Measurements from ENCODE around the gene MORF4L1.
"Not testable (repeated sequence)": the region's sequence is repeated elsewhere in the genome, so short reads cannot be mapped to it uniquely, and the experiment has no call there.

Gene MORF4L1

GRCh38 chr15:78842519-78842918, 30.2 kb upstream of the MORF4L1 start:
- no CpG with 5 or more reads among the region's 3 CpGs for WGBS (ENCODE audit: extremely low coverage, insufficient coverage, insufficient read length)
- Histone ChIP-seq H2AK5ac (ENCODE audit: low read length) (no peak overlapping the region), H3K18ac (ENCODE audit: low read length) (no peak overlapping the region), H3K9me3 (ENCODE audit: insufficient read depth, low read depth, low read length) (no peaks in the 10 kb centered on the region), H2BK120ac (ENCODE audit: insufficient read depth, low read length, poor library complexity) (no peak overlapping the region), H3K4ac (ENCODE audit: low read depth, low read length) (no peak overlapping the region), H3K4me1 (ENCODE audit: control insufficient read depth in 1 of 2, insufficient read depth in 2 of 2, low read length in 2 of 2) (no peaks in the 10 kb centered on the region), H2BK5ac (ENCODE audit: low read depth, low read length, poor library complexity) (no peak overlapping the region), H3K27me3 (ENCODE audit: insufficient read depth, low read length) (no peaks in the 10 kb centered on the region), H3K79me1 (ENCODE audit: low read length) (no peaks in the 10 kb centered on the region), H3K4me3 (ENCODE audit: low read depth, low read length) (no peak overlapping the region), H2BK12ac (ENCODE audit: low read length) (no peak overlapping the region), H2AFZ (ENCODE audit: insufficient read depth, low read length, poor library complexity) (no peak overlapping the region), H3K9ac (ENCODE audit: low read length) (no peak overlapping the region), H3K79me2 (ENCODE audit: control insufficient read depth, insufficient read depth, low read length, poor library complexity) (no peaks in the 10 kb centered on the region), H3K4me2 (ENCODE audit: low read length) (no peak overlapping the region), H3K14ac (ENCODE audit: low read length) (no peak overlapping the region), H3K23ac (ENCODE audit: low read length) (no peak overlapping the region), H3K36me3 (ENCODE audit: control insufficient read depth in 1 of 2, insufficient read depth in 2 of 2, low read length in 2 of 2) (no peaks in the 10 kb centered on the region), H4K8ac (ENCODE audit: low read depth, low read length) (no peak overlapping the region), H3K27ac (ENCODE audit: low read depth, low read length) (no peak overlapping the region), H4K91ac (ENCODE audit: low read depth, low read length) (no peak overlapping the region), H4K12ac (ENCODE audit: low read depth, low read length) (no peak overlapping the region)
- DNase-seq: no peak

GRCh38 chr15:78846906-78847305, 25.8 kb upstream of the MORF4L1 start:
- not testable (repeated sequence) for H3K4me3 ChIP-seq (ENCODE audit: low read depth, low read length); H3K79me1 ChIP-seq (ENCODE audit: low read length); H3K4me1 ChIP-seq (ENCODE audit: control insufficient read depth in 1 of 2, insufficient read depth in 2 of 2, low read length in 2 of 2); H3K4ac ChIP-seq (ENCODE audit: low read depth, low read length); H2BK12ac ChIP-seq (ENCODE audit: low read length); H3K27ac ChIP-seq (ENCODE audit: low read depth, low read length); H3K9me3 ChIP-seq (ENCODE audit: insufficient read depth, low read depth, low read length); H3K23ac ChIP-seq (ENCODE audit: low read length); H4K91ac ChIP-seq (ENCODE audit: low read depth, low read length); H2BK5ac ChIP-seq (ENCODE audit: low read depth, low read length, poor library complexity); H4K8ac ChIP-seq (ENCODE audit: low read depth, low read length); H3K14ac ChIP-seq (ENCODE audit: low read length); H2AFZ ChIP-seq (ENCODE audit: insufficient read depth, low read length, poor library complexity); H3K79me2 ChIP-seq (ENCODE audit: control insufficient read depth, insufficient read depth, low read length, poor library complexity); H3K36me3 ChIP-seq (ENCODE audit: control insufficient read depth in 1 of 2, insufficient read depth in 2 of 2, low read length in 2 of 2); H3K4me2 ChIP-seq (ENCODE audit: low read length); H2BK120ac ChIP-seq (ENCODE audit: insufficient read depth, low read length, poor library complexity); DNase-seq; H2AK5ac ChIP-seq (ENCODE audit: low read length); H3K18ac ChIP-seq (ENCODE audit: low read length); H3K27me3 ChIP-seq (ENCODE audit: insufficient read depth, low read length); H4K12ac ChIP-seq (ENCODE audit: low read depth, low read length); H3K9ac ChIP-seq (ENCODE audit: low read length)
- no CpG with 5 or more reads among the region's 27 CpGs for WGBS (ENCODE audit: extremely low coverage, insufficient coverage, insufficient read length)

GRCh38 chr15:78847387-78847906, 25.2 kb upstream of the MORF4L1 start:
- H3K18ac ChIP-seq (ENCODE audit: low read length); H3K9ac ChIP-seq (ENCODE audit: low read length); H3K4me2 ChIP-seq (ENCODE audit: low read length); H3K4me3 ChIP-seq (ENCODE audit: low read depth, low read length); H3K27ac ChIP-seq (ENCODE audit: low read depth, low read length); H3K27me3 ChIP-seq (ENCODE audit: insufficient read depth, low read length); H2BK5ac ChIP-seq (ENCODE audit: low read depth, low read length, poor library complexity); H2AK5ac ChIP-seq (ENCODE audit: low read length); H3K4me1 ChIP-seq (ENCODE audit: control insufficient read depth in 1 of 2, insufficient read depth in 2 of 2, low read length in 2 of 2); H3K4ac ChIP-seq (ENCODE audit: low read depth, low read length); DNase-seq; H3K14ac ChIP-seq (ENCODE audit: low read length); H2AFZ ChIP-seq (ENCODE audit: insufficient read depth, low read length, poor library complexity); H2BK12ac ChIP-seq (ENCODE audit: low read length); H3K23ac ChIP-seq (ENCODE audit: low read length); H4K91ac ChIP-seq (ENCODE audit: low read depth, low read length); H3K36me3 ChIP-seq (ENCODE audit: control insufficient read depth in 1 of 2, insufficient read depth in 2 of 2, low read length in 2 of 2); H4K12ac ChIP-seq (ENCODE audit: low read depth, low read length); H3K79me2 ChIP-seq (ENCODE audit: control insufficient read depth, insufficient read depth, low read length, poor library complexity); H3K9me3 ChIP-seq (ENCODE audit: insufficient read depth, low read depth, low read length); H4K8ac ChIP-seq (ENCODE audit: low read depth, low read length); H2BK120ac ChIP-seq (ENCODE audit: insufficient read depth, low read length, poor library complexity); H3K79me1 ChIP-seq (ENCODE audit: low read length): not testable (repeated sequence)
- WGBS (ENCODE audit: extremely low coverage, insufficient coverage, insufficient read length): no CpG with 5 or more reads among the region's 15 CpGs

- Histone ChIP-seq H3K4me3 (ENCODE audit: low read depth, low read length) (no peak overlapping the region), H3K23ac (ENCODE audit: low read length) (no peak overlapping the region), H3K9me3 (ENCODE audit: insufficient read depth, low read depth, low read length) (no peaks in the 10 kb centered on the region), H3K4ac (ENCODE audit: low read depth, low read length) (no peak overlapping the region), H3K14ac (ENCODE audit: low read length) (no peak overlapping the region), H3K79me1 (ENCODE audit: low read length) (no peaks in the 10 kb centered on the region), H3K4me2 (ENCODE audit: low read length) (no peak overlapping the region), H4K91ac (ENCODE audit: low read depth, low read length) (no peak overlapping the region), H4K12ac (ENCODE audit: low read depth, low read length) (no peak overlapping the region), H3K4me1 (ENCODE audit: control insufficient read depth in 1 of 2, insufficient read depth in 2 of 2, low read length in 2 of 2) (no peaks in the 10 kb centered on the region), H3K18ac (ENCODE audit: low read length) (no peak overlapping the region), H2BK5ac (ENCODE audit: low read depth, low read length, poor library complexity) (no peak overlapping the region), H2AK5ac (ENCODE audit: low read length) (no peak overlapping the region), H2AFZ (ENCODE audit: insufficient read depth, low read length, poor library complexity) (no peak overlapping the region), H3K27me3 (ENCODE audit: insufficient read depth, low read length) (no peaks in the 10 kb centered on the region), H3K27ac (ENCODE audit: low read depth, low read length) (no peak overlapping the region), H2BK12ac (ENCODE audit: low read length) (no peak overlapping the region), H3K36me3 (ENCODE audit: control insufficient read depth in 1 of 2, insufficient read depth in 2 of 2, low read length in 2 of 2) (no peaks in the 10 kb centered on the region), H4K8ac (ENCODE audit: low read depth, low read length) (no peak overlapping the region), H3K9ac (ENCODE audit: low read length) (no peak overlapping the region), H2BK120ac (ENCODE audit: insufficient read depth, low read length, poor library complexity) (no peak overlapping the region), H3K79me2 (ENCODE audit: control insufficient read depth, insufficient read depth, low read length, poor library complexity) (no peaks in the 10 kb centered on the region)
- no peak for DNase-seq
- WGBS (ENCODE audit: extremely low coverage, insufficient coverage, insufficient read length): no CpG with 5 or more reads among the region's 2 CpGs
Measured at GRCh38 chr15:78850352-78850751, 22.3 kb upstream of the MORF4L1 start.
